WTC11 (cell line): ENCODE results near the gene GSTT4.
"Not testable (repeated sequence)": the region's sequence is repeated elsewhere in the genome, so short reads cannot be mapped to it uniquely, and the experiment has no call there.

Experiments used
- CTCF ChIP-seq: fragments of 200-600 bp; IDR thresholded peaks from 2 replicates; pipeline ENCODE4 v1.8.0; 2022; ENCODE audit warnings: antibody characterized with exemption
- SMAD4 ChIP-seq: sonication (generic); formaldehyde crosslinking; IDR thresholded peaks from 2 replicates; pipeline ENCODE4 v1.8.0; 2022; ENCODE audit warnings: mild to moderate bottlenecking, missing genetic modification reagents
- USF2 ChIP-seq: sonication (generic); formaldehyde crosslinking; IDR thresholded peaks from 2 replicates; pipeline ENCODE4 v1.8.1; 2023; ENCODE audit warnings: mild to moderate bottlenecking, missing genetic modification reagents, moderate library complexity

- TF ChIP-seq CTCF (peak; percentile 84), USF2 (CRISPR knock-in tag) (peak; percentile 69)
- TF ChIP-seq SMAD4 (CRISPR knock-in tag), result not testable (repeated sequence)
Measured at GRCh38 chr22:23956301-23956900, 48.9 kb downstream of the GSTT4 start.
